Measurements from ENCODE around the gene RAC3. TPM values are rescaled to one million over a fixed set of nuclear protein-coding genes. Genes with fewer than 3 reads are reported as not detected.

RAC3 gene
- total RNA-seq, 2 donors from 2014 or later, result 6.6 to 7.7 TPM

GRCh38 chr17:82055023-82055964 lies 23.8 kb downstream of the RAC3 start:
- Mint-ChIP-seq H3K4me1 (no peaks in the 10 kb centered on the region), H3K36me3 (ENCODE audit: low read depth) (peaks cover 22% of the 10 kb centered on the region), H3K9me3 (no peaks in the 10 kb centered on the region), H3K27ac (no peak overlapping the region), H3K27me3 (no peaks in the 10 kb centered on the region), H3K4me3 (no peak overlapping the region)
- ATAC-seq (replicated peaks), result no peak

GRCh38 chr17:82055965-82056728 lies 24.7 kb downstream of the RAC3 start:
- H3K4me3 Mint-ChIP-seq, result no peak overlapping the region
- no peaks in the 10 kb centered on the region for H3K27me3 Mint-ChIP-seq
- H3K4me1 Mint-ChIP-seq, result no peaks in the 10 kb centered on the region
- H3K9me3 Mint-ChIP-seq, result no peaks in the 10 kb centered on the region
- H3K36me3 Mint-ChIP-seq (ENCODE audit: low read depth), result peaks cover 18% of the 10 kb centered on the region
- H3K27ac Mint-ChIP-seq, result no peak overlapping the region
- no peak for ATAC-seq (replicated peaks)

- Mint-ChIP-seq H3K36me3 (ENCODE audit: low read depth) (peaks cover 18% of the 10 kb centered on the region), H3K4me1 (no peaks in the 10 kb centered on the region), H3K27ac (no peak overlapping the region), H3K9me3 (no peaks in the 10 kb centered on the region), H3K4me3 (no peak overlapping the region), H3K27me3 (no peaks in the 10 kb centered on the region)
- ATAC-seq (replicated peaks), result no peak
These were observed 25.5 kb downstream of the RAC3 start for GRCh38 chr17:82056729-82057621.

DNA sequence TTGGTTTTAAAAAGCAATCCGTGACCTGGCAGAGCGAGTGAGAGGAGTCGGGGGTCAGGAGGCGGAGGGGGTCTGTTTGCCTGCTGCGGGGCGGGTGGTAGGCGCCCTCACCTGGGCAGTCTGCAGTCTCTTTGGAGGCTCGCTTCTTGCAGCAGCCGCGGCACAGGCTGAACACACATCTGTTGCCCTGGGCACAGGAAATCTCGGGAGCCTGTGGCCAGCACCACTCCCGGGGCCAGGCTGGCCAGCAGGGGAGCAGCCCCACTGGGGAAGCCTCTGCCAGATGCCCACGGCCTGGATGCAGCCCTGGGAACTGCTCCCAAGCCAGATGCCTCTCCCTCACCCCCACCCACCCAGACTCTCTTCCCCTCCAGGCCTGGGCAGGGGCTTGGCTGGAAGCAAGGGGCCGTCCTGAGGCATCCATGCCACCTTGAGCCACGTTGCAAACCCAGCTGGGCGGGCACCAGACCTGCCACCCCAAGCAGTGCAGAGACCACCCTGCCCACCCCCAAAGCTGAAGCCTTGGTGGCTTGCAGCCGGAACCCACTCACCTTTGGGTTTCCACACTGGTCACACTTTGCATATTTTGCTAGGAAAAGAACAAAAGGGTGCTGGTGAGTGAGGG lies 26.9 kb downstream of the RAC3 start:
- no peak overlapping the region for H3K27ac Mint-ChIP-seq
- no peaks in the 10 kb centered on the region for H3K9me3 Mint-ChIP-seq
- H3K4me3 Mint-ChIP-seq, result no peak overlapping the region
- ATAC-seq (replicated peaks), result no peak
- no peaks in the 10 kb centered on the region for H3K27me3 Mint-ChIP-seq
- H3K4me1 Mint-ChIP-seq, result no peaks in the 10 kb centered on the region
- peaks cover 18% of the 10 kb centered on the region for H3K36me3 Mint-ChIP-seq (ENCODE audit: low read depth)

- Mint-ChIP-seq H3K27ac (no peak overlapping the region), H3K9me3 (no peaks in the 10 kb centered on the region), H3K4me3 (no peak overlapping the region), H3K36me3 (ENCODE audit: low read depth) (peaks cover 18% of the 10 kb centered on the region), H3K4me1 (no peaks in the 10 kb centered on the region), H3K27me3 (no peaks in the 10 kb centered on the region)
- no peak for ATAC-seq (replicated peaks)
These were observed 27.4 kb downstream of the RAC3 start for GRCh38 chr17:82058855-82059249.

DNA sequence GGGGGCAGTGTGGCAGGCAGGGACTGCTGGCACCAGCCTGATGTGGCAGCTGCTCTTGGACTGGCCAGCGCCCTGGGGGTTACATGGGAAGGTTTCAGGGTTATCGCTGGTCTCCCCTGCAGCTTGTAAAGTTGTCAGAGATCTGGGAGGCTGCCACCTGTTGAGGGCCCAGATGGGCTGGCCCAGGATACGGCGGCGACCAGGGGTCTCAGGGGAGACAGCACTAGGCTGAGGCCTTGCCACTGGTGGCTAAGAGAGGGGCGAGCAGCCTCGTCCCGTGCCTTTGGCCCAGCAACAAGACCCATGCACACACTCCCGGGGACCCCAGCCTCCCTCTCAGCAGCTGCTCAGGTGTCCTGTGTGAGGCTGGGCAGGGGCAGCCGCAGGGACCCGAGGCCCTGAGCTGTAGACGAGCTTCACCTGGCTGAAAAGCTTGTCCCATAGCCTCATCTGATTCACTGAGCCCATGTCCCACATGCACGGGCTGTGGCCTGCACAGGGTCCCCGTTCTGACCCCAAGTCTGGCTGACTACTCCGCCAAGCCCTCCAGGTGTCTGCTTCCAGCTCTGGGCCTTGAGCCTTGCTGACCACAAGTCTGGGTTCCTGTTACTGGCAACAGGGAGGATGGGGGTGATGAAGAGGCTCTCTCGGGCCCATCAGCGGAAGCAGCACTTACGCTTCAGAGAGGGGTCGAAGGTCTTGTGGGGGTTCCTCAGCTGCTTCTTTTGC lies 28.0 kb downstream of the RAC3 start:
- no peaks in the 10 kb centered on the region for H3K27me3 Mint-ChIP-seq
- H3K4me3 Mint-ChIP-seq, result no peak overlapping the region
- H3K4me1 Mint-ChIP-seq, result no peaks in the 10 kb centered on the region
- peaks cover 18% of the 10 kb centered on the region for H3K36me3 Mint-ChIP-seq (ENCODE audit: low read depth)
- H3K27ac Mint-ChIP-seq, result no peak overlapping the region
- no peaks in the 10 kb centered on the region for H3K9me3 Mint-ChIP-seq
- no peak for ATAC-seq (replicated peaks)

- no peaks in the 10 kb centered on the region for H3K9me3 Mint-ChIP-seq
- no peak overlapping the region for H3K4me3 Mint-ChIP-seq
- peaks cover 16% of the 10 kb centered on the region for H3K36me3 Mint-ChIP-seq (ENCODE audit: low read depth)
- H3K27ac Mint-ChIP-seq, result no peak overlapping the region
- no peak for ATAC-seq (replicated peaks)
- H3K27me3 Mint-ChIP-seq, result no peaks in the 10 kb centered on the region
- no peaks in the 10 kb centered on the region for H3K4me1 Mint-ChIP-seq
These were observed 28.5 kb downstream of the RAC3 start for GRCh38 chr17:82060001-82060380.

- H3K4me3 Mint-ChIP-seq, result no peak overlapping the region
- H3K27me3 Mint-ChIP-seq, result no peaks in the 10 kb centered on the region
- ATAC-seq (replicated peaks), result no peak
- H3K36me3 Mint-ChIP-seq (ENCODE audit: low read depth), result peaks cover 12% of the 10 kb centered on the region
- no peak overlapping the region for H3K27ac Mint-ChIP-seq
- H3K4me1 Mint-ChIP-seq, result no peaks in the 10 kb centered on the region
- no peaks in the 10 kb centered on the region for H3K9me3 Mint-ChIP-seq
These were observed 29.1 kb downstream of the RAC3 start for GRCh38 chr17:82060614-82061013.

DNA sequence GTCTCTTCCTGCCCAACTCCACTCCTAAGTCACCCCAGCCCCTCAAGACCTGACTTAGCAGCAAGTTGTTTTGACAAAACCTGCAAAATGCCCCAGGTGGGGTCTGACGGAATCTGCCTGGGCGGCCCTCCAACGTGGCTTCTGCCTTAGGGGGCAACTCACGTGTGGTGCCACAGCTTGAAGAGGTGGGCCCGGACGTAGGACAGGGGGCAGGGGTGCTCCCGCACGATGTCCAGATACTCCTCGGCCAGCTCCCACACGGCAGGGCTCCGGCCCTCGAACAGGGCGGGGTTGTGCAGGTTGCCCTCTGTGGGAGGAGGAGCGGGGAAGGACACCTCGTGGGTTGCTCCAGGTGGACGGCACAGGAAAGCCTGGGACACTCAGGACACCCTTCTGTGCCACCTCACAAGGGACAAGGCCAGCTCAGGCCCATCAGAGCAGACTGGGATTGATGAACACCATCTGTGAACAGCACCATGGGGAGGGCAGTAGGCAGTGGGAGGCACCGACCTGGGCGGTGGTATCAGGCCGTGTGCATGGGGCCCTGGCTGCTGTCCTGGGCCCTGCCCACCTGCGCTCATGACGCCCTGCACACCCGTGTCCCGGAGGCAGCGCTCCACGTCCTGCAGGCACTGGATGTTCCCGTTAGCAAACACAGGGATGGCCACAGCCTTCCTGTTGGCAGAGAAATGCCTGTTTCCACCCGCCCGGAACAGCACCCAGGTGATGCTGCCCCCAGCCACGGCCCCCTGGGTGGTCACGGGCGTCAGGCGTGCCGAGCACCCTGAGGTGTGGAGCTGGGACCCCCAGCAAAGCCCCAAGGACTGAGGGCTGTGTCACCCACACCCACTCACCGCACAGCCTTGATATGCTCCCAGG lies 29.8 kb downstream of the RAC3 start:
- ATAC-seq (replicated peaks), result no peak
- no peaks in the 10 kb centered on the region for H3K4me1 Mint-ChIP-seq
- peaks cover 12% of the 10 kb centered on the region for H3K36me3 Mint-ChIP-seq (ENCODE audit: low read depth)
- no peaks in the 10 kb centered on the region for H3K27me3 Mint-ChIP-seq
- H3K27ac Mint-ChIP-seq, result no peak overlapping the region
- H3K9me3 Mint-ChIP-seq, result no peaks in the 10 kb centered on the region
- no peak overlapping the region for H3K4me3 Mint-ChIP-seq

DNA sequence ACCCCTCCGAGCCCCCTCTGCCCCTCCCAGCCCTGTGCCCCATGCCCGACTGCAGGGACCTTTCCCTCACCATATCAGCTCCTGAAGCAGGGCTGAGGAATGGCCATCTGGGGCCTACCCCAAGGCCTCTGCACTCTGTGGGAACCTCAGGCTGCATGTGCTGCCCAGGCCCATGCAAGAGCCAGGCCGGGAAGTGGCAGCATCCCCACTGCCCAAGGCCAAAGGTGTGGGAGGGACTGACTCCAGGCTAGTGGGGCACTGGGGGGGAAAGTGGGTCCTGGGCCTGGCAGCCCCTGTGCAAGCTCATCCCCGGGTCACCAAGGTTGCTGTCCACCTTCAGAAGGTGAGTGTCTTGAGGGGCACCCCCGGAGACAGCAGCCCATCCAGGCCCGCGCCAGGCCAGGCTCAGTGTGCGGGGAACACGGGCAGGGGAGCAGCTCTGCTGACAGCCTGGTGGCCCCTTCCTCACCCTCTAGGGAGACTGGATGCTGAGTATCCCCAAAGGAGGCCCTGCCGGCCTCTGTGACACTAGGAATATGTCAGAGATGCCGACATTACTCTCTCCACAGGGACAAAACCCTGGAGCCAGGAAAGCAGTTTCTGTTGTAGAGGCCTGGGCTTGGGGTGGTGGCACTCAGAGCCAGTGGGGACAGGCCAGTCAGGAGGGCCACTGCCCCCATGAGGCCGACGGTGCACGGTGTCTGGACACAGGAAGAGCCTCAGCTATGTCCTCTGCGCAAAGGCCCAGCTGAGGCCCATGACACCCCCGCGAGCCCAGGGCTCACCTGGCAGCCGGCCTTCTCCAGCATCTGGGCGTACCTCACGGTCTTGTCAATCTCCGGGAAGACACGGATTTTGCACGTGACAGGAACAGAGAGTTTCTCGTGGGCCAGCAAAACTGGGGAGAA lies 30.9 kb downstream of the RAC3 start:
- Mint-ChIP-seq H3K27ac (no peak overlapping the region), H3K4me1 (no peaks in the 10 kb centered on the region), H3K9me3 (no peaks in the 10 kb centered on the region), H3K27me3 (no peaks in the 10 kb centered on the region), H3K4me3 (no peak overlapping the region), H3K36me3 (ENCODE audit: low read depth) (peaks cover 12% of the 10 kb centered on the region)
- no peak for ATAC-seq (replicated peaks)

DNA sequence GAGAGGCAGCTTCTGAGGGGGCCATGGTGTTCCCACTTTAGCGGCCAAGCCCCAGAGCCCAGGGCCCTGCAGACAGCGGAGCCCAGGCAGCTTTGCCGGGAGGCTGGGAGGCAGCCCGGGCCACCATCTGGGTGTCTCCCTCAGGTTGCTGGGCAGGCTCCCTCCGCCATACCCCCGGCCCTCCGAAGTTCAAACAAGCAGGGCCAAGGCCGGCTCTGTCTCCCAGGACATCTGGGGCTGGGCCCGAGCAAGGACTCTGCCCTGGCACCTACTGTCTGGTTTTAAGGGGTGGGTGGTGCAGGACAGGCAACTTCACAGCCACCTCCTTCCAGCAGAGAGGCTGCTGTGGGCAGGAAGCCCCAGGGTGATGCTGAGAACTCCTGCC lies 31.5 kb downstream of the RAC3 start:
- H3K9me3 Mint-ChIP-seq, result no peaks in the 10 kb centered on the region
- no peaks in the 10 kb centered on the region for H3K4me1 Mint-ChIP-seq
- H3K27me3 Mint-ChIP-seq, result no peaks in the 10 kb centered on the region
- no peak for ATAC-seq (replicated peaks)
- H3K4me3 Mint-ChIP-seq, result no peak overlapping the region
- H3K27ac Mint-ChIP-seq, result no peak overlapping the region
- H3K36me3 Mint-ChIP-seq (ENCODE audit: low read depth), result peaks cover 7% of the 10 kb centered on the region

Measured in activated T-helper 17 cell treated with anti-CD3 and anti-CD28 coated beads, Interleukin-2, amount 50 U/mL, for 72 hours (primary cell).